Endothelial cell of umbilical vein (primary cell): ENCODE measurements around the gene MBNL2. TPM values are rescaled to one million over a fixed set of nuclear protein-coding genes. Genes with fewer than 3 reads are reported as not detected.

Experiments used
- BruUV-seq: library from RNA; stranded (reverse); fragments of 400-500 nt; replicated peaks from 2 replicates; lab custom pipeline; 2021; lab: Mats Ljungman, UMichigan
- CTCF ChIA-PET: fragments of 300-600, 350-600 bp; sonication (Branson Sonifier 250); formaldehyde crosslinking; loops from one replicate; lab custom pipeline; 2021; ENCODE audit warnings: antibody characterized with exemption, inconsistent platforms; lab: Charles Lee
- POLR2A ChIA-PET: fragments of 300-600, 350-600 bp; sonication (Branson Sonifier 250); formaldehyde crosslinking; loops from one replicate; lab custom pipeline; 2021; ENCODE audit warnings: antibody characterized with exemption, inconsistent platforms; lab: Charles Lee
- DNase-seq: peaks from one replicate; pipeline ENCODE4 v3.0.0-alpha.2; 2011; ENCODE audit warnings: low read depth, low spot score
- FAIRE-seq: peaks from 2 replicates; lab custom pipeline; 2011; peaks lifted over from hg19 to GRCh38; lab: Jason Lieb, UNC
- H2AFZ ChIP-seq: 2 replicates; pipeline ENCODE4 v1.6.0; 2012; ENCODE audit warnings: low read depth, low read length, control low read depth, inconsistent platforms
- H3K27ac ChIP-seq: 2 replicates; pipeline ENCODE4 v1.5.1; 2011; ENCODE audit warnings: low read depth, mild to moderate bottlenecking, control low read depth, low read length, moderate library complexity; ENCODE audit not compliant: insufficient read depth
- H3K27me3 ChIP-seq, 2 experiments: 2 replicates each; pipeline versions ENCODE4 v1.6.0 to v1.6.1; 2011; ENCODE audit warnings: low read length in 2 of 2, mixed read lengths in 1 of 2; ENCODE audit not compliant: control insufficient read depth in 2 of 2, insufficient read depth in 2 of 2
- H3K36me3 ChIP-seq, 2 experiments: 2 replicates in 1 of 2; 3 replicates in 1 of 2; pipeline ENCODE4 v1.5.1; 2011; ENCODE audit warnings: low read length in 2 of 2, mild to moderate bottlenecking in 1 of 2, moderate library complexity in 1 of 2; ENCODE audit not compliant: control insufficient read depth in 2 of 2, insufficient read depth in 2 of 2; ENCODE audit errors: extremely low read depth in 1 of 2
- H3K4me1 ChIP-seq: 3 replicates; pipeline ENCODE4 v1.5.1; 2011; ENCODE audit warnings: mild to moderate bottlenecking, low read length; ENCODE audit not compliant: control insufficient read depth, insufficient read depth; ENCODE audit errors: extremely low read depth
- H3K4me2 ChIP-seq: 2 replicates; pipeline ENCODE4 v1.6.1; 2011; ENCODE audit warnings: low read length, control low read depth, mixed read lengths; ENCODE audit not compliant: insufficient read depth
- H3K4me3 ChIP-seq, 3 experiments: fragments of 200-600 bp in 1 of 3; sonication (generic), shearing (Covaris generic) in 1 of 3; replicated peaks in 1 of 3; 2 replicates each; pipeline ENCODE4 v1.5.1; 2011 to 2016; ENCODE audit warnings: control low read depth in 3 of 3, low read length in 3 of 3, mild to moderate bottlenecking in 2 of 3, inconsistent platforms in 1 of 3, low read depth in 1 of 3, moderate library complexity in 1 of 3; ENCODE audit not compliant: insufficient read depth in 1 of 3
- H3K79me2 ChIP-seq: 2 replicates; pipeline ENCODE4 v1.6.0; 2012; ENCODE audit warnings: low read length, inconsistent platforms; ENCODE audit not compliant: control insufficient read depth, insufficient read depth
- H3K9ac ChIP-seq: replicated peaks from 2 replicates; pipeline ENCODE3; 2011; ENCODE audit warnings: low read length, control low read depth; ENCODE audit not compliant: insufficient read depth; ENCODE audit errors: extremely low read depth
- H3K9me1 ChIP-seq: replicated peaks from 3 replicates; pipeline ENCODE4 v1.6.0; 2011; ENCODE audit warnings: mild to moderate bottlenecking, low read length; ENCODE audit not compliant: control insufficient read depth, insufficient read depth; ENCODE audit errors: extremely low read depth
- H3K9me3 ChIP-seq: replicated peaks from 2 replicates; pipeline ENCODE4 v1.5.1; 2012; ENCODE audit warnings: low read length, inconsistent platforms; ENCODE audit not compliant: control insufficient read depth, insufficient read depth
- H4K20me1 ChIP-seq: replicated peaks from 2 replicates; pipeline ENCODE3; 2011; ENCODE audit warnings: mild to moderate bottlenecking, low read length; ENCODE audit not compliant: control insufficient read depth, insufficient read depth; ENCODE audit errors: extremely low read depth
- EZH2 ChIP-seq: IDR thresholded peaks from 2 replicates; pipeline ENCODE4 v1.6.1; 2012; ENCODE audit warnings: borderline replicate concordance, low read depth, mild to moderate bottlenecking, moderate library complexity, low read length, inconsistent platforms; ENCODE audit not compliant: severe bottlenecking
- FOS ChIP-seq: IDR thresholded peaks from 2 replicates; pipeline ENCODE4 v1.6.1; 2011; ENCODE audit warnings: mild to moderate bottlenecking, low read length, moderate library complexity, borderline replicate concordance; ENCODE audit not compliant: insufficient read depth
- GATA2 ChIP-seq: IDR thresholded peaks from 2 replicates; pipeline ENCODE4 v1.7.0; 2011; ENCODE audit warnings: low read depth, mild to moderate bottlenecking, moderate library complexity, mixed read lengths, low read length; ENCODE audit not compliant: insufficient read length, insufficient read depth
- JUN ChIP-seq: IDR thresholded peaks from 2 replicates; pipeline ENCODE4 v1.6.1; 2011; ENCODE audit warnings: borderline replicate concordance, low read depth; ENCODE audit not compliant: insufficient read length, insufficient read depth
- MAX ChIP-seq: IDR thresholded peaks from 2 replicates; pipeline ENCODE4 v1.6.1; 2011; ENCODE audit not compliant: insufficient read depth, insufficient read length
- MYC ChIP-seq: IDR thresholded peaks from one replicate; pipeline ENCODE4 v1.6.1; 2011; ENCODE audit warnings: mild to moderate bottlenecking, low read depth, low read length
- POLR2A ChIP-seq: IDR thresholded peaks from 2 replicates; pipeline ENCODE4 v1.6.1; 2012; ENCODE audit warnings: low read depth, mild to moderate bottlenecking, control low read depth, low read length
- POLR2AphosphoS5 ChIP-seq: IDR thresholded peaks from 2 replicates; pipeline ENCODE4 v1.6.1; 2012; ENCODE audit warnings: low read depth, mild to moderate bottlenecking, control low read depth, low read length, moderate library complexity; ENCODE audit not compliant: insufficient read depth
- dilution Hi-C: fragments of 300-500 bp; cut with MboI; formaldehyde crosslinking; loops from one replicate; pipeline ENCODE4 v1.15.0; 2019; ENCODE audit warnings: low sequenced_read_pairs; ENCODE audit not compliant: extremely low pct_ligation_motif_present
- intact Hi-C: fragments of 100-400 bp; cut with micrococcal nuclease; formaldehyde crosslinking; loops from one replicate; pipeline ENCODE4 v1.10.0; 2022
- polyA plus RNA-seq, 4 experiments: library from polyadenylated mRNA; depleted of rRNA in 3 of 4; stranded (reverse) in 3 of 4; unstranded in 1 of 4; fragments of >200 nt; gene quantifications; 2 replicates each; pipeline versions ENCODE4 v1.2.1 to v1.2.3, GENCODE V29; 2011 to 2012; ENCODE audit warnings: missing spikeins in 1 of 4
- total RNA-seq: library from RNA; stranded (reverse); gene quantifications from 2 replicates; pipeline ENCODE4 v1.2.3, GENCODE V29; 2021
- TF ChIP-seq, protein P1 (sequence below), 2 donors: IDR thresholded peaks; 1 replicate in 1 of 2; 2 replicates in 1 of 2; pipeline ENCODE4 v1.5.1; 2011; ENCODE audit warnings: low read length in 2 of 2, mild to moderate bottlenecking in 2 of 2, moderate library complexity in 2 of 2, control low read depth in 1 of 2, inconsistent platforms in 1 of 2, low read depth in 1 of 2; ENCODE audit not compliant: insufficient read depth in 1 of 2; ENCODE audit errors: extremely low read depth in 1 of 2

MBNL2 gene
- total and polyA plus RNA-seq, 2 donors (not counting 3 experiments of a cell fraction or from before 2014, with no cell fraction given): 32.9 to 76.5 TPM

- H3K79me2 ChIP-seq: peaks cover 73% of the 10 kb centered on the region
- no peaks in the 10 kb centered on the region for H3K9me1 ChIP-seq
- BruUV-seq: TSS peak; percentile 13
- peak overlapping the region; percentile 97 for H3K4me2 ChIP-seq
- H3K4me3 ChIP-seq: peak overlapping the region; percentile 54 to 100 (median 98)
- ChIA-PET CTCF (interaction anchor here (0.6 to 9.0 kb wide), 19 partner anchors 10 to 206 kb away, joined by 3 to 68 read pairs (median 9); no protein-coding TSS in a partner anchor), POLR2A (interaction anchor here (1.1 to 1.9 kb wide), 6 partner anchors 9 to 134 kb away, joined by 3 to 9 read pairs (median 6); no protein-coding TSS in a partner anchor)
- H3K9me3 ChIP-seq: no peaks in the 10 kb centered on the region
- H3K36me3 ChIP-seq: no peaks in the 10 kb centered on the region
- peak overlapping the region; percentile 100 for H3K9ac ChIP-seq
- no peaks in the 10 kb centered on the region for H4K20me1 ChIP-seq
- H2AFZ ChIP-seq: no peak overlapping the region
- H3K27ac ChIP-seq: peak overlapping the region; percentile 89
- peak; percentile 75 for DNase-seq
- no peak for TF ChIP-seq EZH2
- TF ChIP-seq FOS: no peak
- no peak for TF ChIP-seq JUN
- TF ChIP-seq, protein P1, sequence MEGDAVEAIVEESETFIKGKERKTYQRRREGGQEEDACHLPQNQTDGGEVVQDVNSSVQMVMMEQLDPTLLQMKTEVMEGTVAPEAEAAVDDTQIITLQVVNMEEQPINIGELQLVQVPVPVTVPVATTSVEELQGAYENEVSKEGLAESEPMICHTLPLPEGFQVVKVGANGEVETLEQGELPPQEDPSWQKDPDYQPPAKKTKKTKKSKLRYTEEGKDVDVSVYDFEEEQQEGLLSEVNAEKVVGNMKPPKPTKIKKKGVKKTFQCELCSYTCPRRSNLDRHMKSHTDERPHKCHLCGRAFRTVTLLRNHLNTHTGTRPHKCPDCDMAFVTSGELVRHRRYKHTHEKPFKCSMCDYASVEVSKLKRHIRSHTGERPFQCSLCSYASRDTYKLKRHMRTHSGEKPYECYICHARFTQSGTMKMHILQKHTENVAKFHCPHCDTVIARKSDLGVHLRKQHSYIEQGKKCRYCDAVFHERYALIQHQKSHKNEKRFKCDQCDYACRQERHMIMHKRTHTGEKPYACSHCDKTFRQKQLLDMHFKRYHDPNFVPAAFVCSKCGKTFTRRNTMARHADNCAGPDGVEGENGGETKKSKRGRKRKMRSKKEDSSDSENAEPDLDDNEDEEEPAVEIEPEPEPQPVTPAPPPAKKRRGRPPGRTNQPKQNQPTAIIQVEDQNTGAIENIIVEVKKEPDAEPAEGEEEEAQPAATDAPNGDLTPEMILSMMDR (IDR thresholded peaks at IDR 0.05; ENCODE audit: extremely low read depth in 1 of 2, insufficient read depth in 1 of 2, low read depth in 1 of 2, low read length in 2 of 2): no peak
- TF ChIP-seq MYC: no peak
- no peak for TF ChIP-seq MAX
- TF ChIP-seq POLR2AphosphoS5: no peak
- TF ChIP-seq GATA2: no peak
- TF ChIP-seq POLR2A: no peak
- no peaks in the 10 kb centered on the region for H3K27me3 ChIP-seq
- intact Hi-C loops (no loop called here), dilution Hi-C loops (loop anchor here (25.0 kb wide), 1 partner anchor 112 kb away; no protein-coding TSS in a partner anchor)
- FAIRE-seq: no peak
- peaks cover 54% of the 10 kb centered on the region for H3K4me1 ChIP-seq
These were observed 2.6 kb downstream of the MBNL2 start for GRCh38 chr13:97224544-97225300.
